Thyroid gland (tissue), 4 donors: ENCODE results near the gene ZNF462. TPM values are rescaled to one million over a fixed set of nuclear protein-coding genes. Genes with fewer than 3 reads are reported as not detected.

Experiments used
- DNase-seq, 2 donors: peaks; one replicate each; pipeline ENCODE4 v3.0.0-alpha.2; 2019
- H3K27ac ChIP-seq, 3 donors: fragments of 200-600 bp; sonication (generic); 1 replicate in 2 of 3; 2 replicates in 1 of 3; pipeline ENCODE4 v1.5.1; 2016 to 2019; ENCODE audit warnings: mild to moderate bottlenecking in 1 of 3, moderate library complexity in 1 of 3
- H3K27me3 ChIP-seq: fragments of 200-600 bp; sonication (generic); one replicate; pipeline ENCODE4 v1.5.1; 2019
- H3K36me3 ChIP-seq, 2 donors: fragments of 200-600 bp; sonication (generic); one replicate each; pipeline ENCODE4 v1.5.1; 2016 to 2019
- H3K4me1 ChIP-seq, 2 donors: fragments of 200-600 bp; sonication (generic); one replicate each; pipeline ENCODE4 v1.5.1; 2017 to 2019
- H3K4me3 ChIP-seq, 3 donors: fragments of 200-600 bp; sonication (generic); replicated peaks in 1 of 3; 1 replicate in 2 of 3; 2 replicates in 1 of 3; pipeline ENCODE4 v1.5.1; 2016; ENCODE audit warnings: mild to moderate bottlenecking in 1 of 3
- H3K9me3 ChIP-seq: fragments of 200-600 bp; sonication (generic); one replicate; pipeline ENCODE4 v1.5.1; 2017
- CTCF ChIP-seq, 6 experiments: fragments of 200-600 bp in 3 of 6; fragments of 450-650 bp in 3 of 6; sonication (generic) in 3 of 6; IDR thresholded peaks; one replicate each; pipeline ENCODE4 v1.5.1; 2016 to 2019; ENCODE audit warnings: antibody characterized with exemption in 6 of 6, mild to moderate bottlenecking in 2 of 6, inconsistent platforms in 1 of 6, moderate library complexity in 1 of 6
- POLR2A ChIP-seq, 2 donors: fragments of 450-650 bp; IDR thresholded peaks; one replicate each; pipeline ENCODE4 v1.6.1; 2017; ENCODE audit warnings: antibody characterized with exemption in 2 of 2, mild to moderate bottlenecking in 2 of 2, moderate library complexity in 1 of 2
- WGBS, 2 donors: methylation state at CpG; one replicate each; pipeline ENCODE4 v1.1.5; 2017; 5-methylcytosine and 5-hydroxymethylcytosine counted together
- intact Hi-C: fragments of 100-400 bp; cut with DNase I; formaldehyde crosslinking; loops from one replicate; pipeline ENCODE4 v1.15.1; 2023
- total RNA-seq, 4 donors: library from RNA; depleted of rRNA; stranded (reverse); fragments of >200 nt; gene quantifications; one replicate each; pipeline ENCODE4 v1.2.3, GENCODE V29; 2016

The ZNF462 gene
- total RNA-seq, 4 donors from 2014 or later, result 33.3 to 60.4 (median 46.3) TPM

- intact Hi-C loops, result no loop called here
- peak overlapping the region in 1 of 3 donors; percentile 18 for H3K27ac ChIP-seq
- H3K4me3 ChIP-seq, result no peak overlapping the region
- peaks cover 46 to 69% of the 10 kb centered on the region in 2 donors for H3K4me1 ChIP-seq
- 93 to 95% methylated on average over 3 of the region's 3 CpGs for WGBS, 2 donors
- no peaks in the 10 kb centered on the region for H3K36me3 ChIP-seq
- DNase-seq, result no peak
- TF ChIP-seq CTCF (IDR thresholded peaks at IDR 0.05), result no peak
- no peaks in the 10 kb centered on the region for H3K27me3 ChIP-seq
- H3K9me3 ChIP-seq, result no peaks in the 10 kb centered on the region
Measured at GRCh38 chr9:106874031-106874430, 11.1 kb downstream of the ZNF462 start.

GRCh38 chr9:106874652-106875051 lies 11.7 kb downstream of the ZNF462 start:
- Histone ChIP-seq H3K27me3 (no peaks in the 10 kb centered on the region), H3K36me3 (no peaks in the 10 kb centered on the region), H3K4me3 (no peak overlapping the region), H3K9me3 (no peaks in the 10 kb centered on the region), H3K4me1 (peaks cover 46 to 69% of the 10 kb centered on the region in 2 donors), H3K27ac (no peak overlapping the region)
- intact Hi-C loops, result no loop called here
- WGBS, 2 donors, result 85 to 94% methylated on average over 2 of the region's 2 CpGs
- no peak for DNase-seq
- TF ChIP-seq CTCF (IDR thresholded peaks at IDR 0.05) (no peak), POLR2A (IDR thresholded peaks at IDR 0.05) (no peak)

GRCh38 chr9:106875529-106875928 lies 12.6 kb downstream of the ZNF462 start:
- H3K9me3 ChIP-seq, result no peaks in the 10 kb centered on the region
- DNase-seq, result no peak
- H3K36me3 ChIP-seq, result no peaks in the 10 kb centered on the region
- no peak overlapping the region for H3K4me3 ChIP-seq
- TF ChIP-seq CTCF (IDR thresholded peaks at IDR 0.05), result no peak
- no peak for TF ChIP-seq POLR2A (IDR thresholded peaks at IDR 0.05)
- intact Hi-C loops, result no loop called here
- H3K4me1 ChIP-seq, result peaks cover 43 to 69% of the 10 kb centered on the region in 2 donors
- no peaks in the 10 kb centered on the region for H3K27me3 ChIP-seq
- peak overlapping the region in 1 of 3 donors; percentile 18 for H3K27ac ChIP-seq
- 72 to 77% methylated on average over 3 of the region's 3 CpGs for WGBS, 2 donors

GRCh38 chr9:106877345-106877744 lies 14.4 kb downstream of the ZNF462 start:
- Histone ChIP-seq H3K9me3 (no peaks in the 10 kb centered on the region), H3K4me1 (peaks cover 52 to 72% of the 10 kb centered on the region in 2 donors), H3K4me3 (no peak overlapping the region), H3K36me3 (no peaks in the 10 kb centered on the region), H3K27me3 (no peaks in the 10 kb centered on the region), H3K27ac (peak overlapping the region; percentile 77 to 91 (median 88))
- intact Hi-C loops, result no loop called here
- WGBS, 2 donors, result 92 to 97% methylated on average over 6 of the region's 6 CpGs
- TF ChIP-seq CTCF (IDR thresholded peaks at IDR 0.05) (no peak), POLR2A (IDR thresholded peaks at IDR 0.05) (no peak)
- DNase-seq, result no peak

- TF ChIP-seq POLR2A (IDR thresholded peaks at IDR 0.05), result no peak
- no peak for TF ChIP-seq CTCF (IDR thresholded peaks at IDR 0.05)
- peaks cover 52 to 75% of the 10 kb centered on the region in 2 donors for H3K4me1 ChIP-seq
- whole genome bisulfite sequencing, 2 donors, result 79 to 80% methylated on average over 5 of the region's 5 CpGs
- no peaks in the 10 kb centered on the region for H3K9me3 ChIP-seq
- DNase-seq, result no peak
- H3K36me3 ChIP-seq, result no peaks in the 10 kb centered on the region
- intact Hi-C loops, result no loop called here
- H3K4me3 ChIP-seq, result no peak overlapping the region
- peak overlapping the region; percentile 77 to 91 (median 88) for H3K27ac ChIP-seq
- no peaks in the 10 kb centered on the region for H3K27me3 ChIP-seq
Measured at GRCh38 chr9:106878081-106878837, 15.3 kb downstream of the ZNF462 start.
